Measurements from ENCODE around the gene HAT1. TPM values are rescaled to one million over a fixed set of nuclear protein-coding genes. Genes with fewer than 3 reads are reported as not detected.
"Not testable (repeated sequence)": the region's sequence is repeated elsewhere in the genome, so short reads cannot be mapped to it uniquely, and the experiment has no call there.

Gene HAT1
- total and polyA plus RNA-seq, 2 of the 4 experiments (the other 2 are of a cell fraction) = 24.4 to 42.1 TPM

DNA sequence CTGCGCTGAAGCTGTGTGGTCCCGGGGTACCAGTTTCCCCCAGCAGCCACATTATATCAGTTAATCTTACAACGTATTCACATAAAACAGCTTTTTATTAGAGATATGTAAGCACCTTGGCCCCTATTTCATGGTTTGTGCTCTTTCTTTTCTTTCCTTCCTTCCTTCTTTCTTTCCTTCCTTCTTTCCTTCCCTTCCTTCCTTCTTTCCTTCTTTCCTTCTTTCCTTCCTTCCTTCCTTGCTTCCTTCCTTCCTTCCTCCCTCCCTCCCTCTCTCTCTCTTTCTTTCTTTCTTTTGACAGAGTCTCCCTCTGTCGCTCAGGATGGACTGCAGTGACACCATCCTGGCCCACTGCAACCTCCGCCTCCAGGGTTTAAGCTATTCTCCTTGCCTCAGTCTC is 73.8 kb downstream of the HAT1 start:
- no peak overlapping the region for H3K14ac ChIP-seq (replicated peaks; ENCODE audit: low read depth, low read length)
- CTCF ChIA-PET = no interaction called here
- no peaks in the 10 kb centered on the region for H4K20me1 ChIP-seq (ENCODE audit: insufficient read depth, low read length)
- H4K8ac ChIP-seq (ENCODE audit: low read depth in 2 of 2, low read length in 2 of 2) = peak overlapping the region in 1 of 2 experiments; percentile 19; a peak in 2 of 4 replicates
- dilution Hi-C loops (cut with HindIII; ENCODE audit: low sequenced_read_pairs, unreplicated experiment) = no loop called here
- no peaks in the 10 kb centered on the region for H3K9me1 ChIP-seq (ENCODE audit: insufficient read depth, low read length)
- H3K27me3 ChIP-seq (ENCODE audit: control insufficient read depth, insufficient read depth, low read length) = no peaks in the 10 kb centered on the region
- 0 out of 2 replicates have a peak overlapping the region, but pooled peaks have one; percentile 45 for H3K23ac ChIP-seq (ENCODE audit: low read depth, low read length)
- no peaks in the 10 kb centered on the region for H3K36me3 ChIP-seq (ENCODE audit: control insufficient read depth, insufficient read depth, low read length)
- H2AK9ac ChIP-seq (replicated peaks; ENCODE audit: low read depth, low read length, poor library complexity) = no peak overlapping the region
- H3K9ac ChIP-seq (ENCODE audit: low read depth, low read length) = no peak overlapping the region
- H3K4me3 ChIP-seq (ENCODE audit: insufficient read depth, low read depth, low read length) = no peak overlapping the region
- no peak for ATAC-seq (ENCODE audit: low read depth)
- H2BK5ac ChIP-seq (ENCODE audit: low read depth, low read length, poor library complexity, severe bottlenecking) = no peak overlapping the region
- H3K18ac ChIP-seq (ENCODE audit: low read depth, low read length) = no peak overlapping the region
- no peak overlapping the region for H3K4me2 ChIP-seq (ENCODE audit: low read depth, low read length)
- H3K56ac ChIP-seq (ENCODE audit: extremely low read depth, insufficient read depth, low read length) = no peak overlapping the region
- H2AFZ ChIP-seq (replicated peaks; ENCODE audit: low read length, poor library complexity) = no peak overlapping the region
- H4K91ac ChIP-seq (ENCODE audit: insufficient read depth, low read depth, low read length) = no peak overlapping the region
- POLR2A ChIA-PET (ENCODE audit: unreplicated experiment) = no interaction called here
- intact Hi-C loops (cut with micrococcal nuclease) = loop anchor here (5.0 kb wide), 1 partner anchor 91 kb away; the partner anchor contains the start of gene DLX1
- DNase-seq = no peak
- TF ChIP-seq MXI1 (IDR thresholded peaks at IDR 0.05; ENCODE audit: borderline replicate concordance, low read depth, low read length) = no peak
- H3K27ac ChIP-seq (ENCODE audit: insufficient read depth, low read length) = 0 out of 2 replicates have a peak overlapping the region, but pooled peaks have one; percentile 8
- H4K5ac ChIP-seq (ENCODE audit: low read depth, low read length) = no peak overlapping the region
- WGBS, 2 experiments (ENCODE audit: extremely low coverage in 2 of 2, insufficient read length in 1 of 2) = 100% methylated on average over 2 of the region's 5 CpGs; no CpG with 5 or more reads in 1 of the 2 experiments
- no peak overlapping the region for H2AK5ac ChIP-seq (ENCODE audit: low read depth, low read length)
- no peak overlapping the region; the same call in 2 of the 3 replicates for H2BK15ac ChIP-seq (ENCODE audit: low read depth, low read length)
- peak overlapping the region; percentile 39; the same call in 1 of the 2 replicates for H2BK20ac ChIP-seq (ENCODE audit: low read depth, low read length)
- H3K79me1 ChIP-seq (ENCODE audit: low read depth in 1 of 2, low read length in 2 of 2) = peaks cover 0 to 11% of the 10 kb centered on the region in 2 experiments; a peak in 1 of 4 replicates
- in situ Hi-C loops (cut with MboI; ENCODE audit: low sequenced_read_pairs) = no loop called here
- BruUV-seq (replicated peaks) = no TSS peak
- H3K9me3 ChIP-seq (ENCODE audit: control insufficient read depth, insufficient read depth, low read length) = no peaks in the 10 kb centered on the region
- no peaks in the 10 kb centered on the region for H3K4me1 ChIP-seq (ENCODE audit: control insufficient read depth, insufficient read depth, low read length)
- H3K4ac ChIP-seq (ENCODE audit: low read depth, low read length) = no peak overlapping the region
- no peak overlapping the region for H2BK120ac ChIP-seq (ENCODE audit: low read depth, low read length)

DNA sequence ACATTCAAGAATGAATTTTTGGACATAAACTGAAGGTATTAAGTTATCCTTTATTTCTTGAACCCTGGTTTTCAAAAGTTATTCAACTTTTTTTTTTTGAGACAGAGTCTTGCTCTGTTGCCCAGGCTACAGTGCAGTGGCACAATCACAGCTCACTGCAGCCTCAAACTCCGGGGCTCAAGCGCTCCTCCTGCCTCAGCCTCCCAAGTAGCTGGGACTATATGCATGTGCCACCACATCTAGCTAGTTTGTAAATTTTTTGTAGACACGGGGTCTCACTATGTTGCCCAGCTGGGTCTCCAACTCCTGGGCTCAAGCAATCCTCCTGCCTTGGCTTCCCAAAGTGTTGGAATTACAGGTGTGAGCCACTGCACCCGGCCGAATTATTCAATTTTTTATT is 74.8 kb downstream of the HAT1 start:
- DNase-seq; H3K27ac ChIP-seq (ENCODE audit: insufficient read depth, low read length); H4K8ac ChIP-seq (ENCODE audit: low read depth in 2 of 2, low read length in 2 of 2); H3K9me1 ChIP-seq (ENCODE audit: insufficient read depth, low read length); H3K14ac ChIP-seq (replicated peaks; ENCODE audit: low read depth, low read length); POLR2A ChIA-PET (ENCODE audit: unreplicated experiment); H3K27me3 ChIP-seq (ENCODE audit: control insufficient read depth, insufficient read depth, low read length); dilution Hi-C loops (cut with HindIII; ENCODE audit: low sequenced_read_pairs, unreplicated experiment); H3K4me1 ChIP-seq (ENCODE audit: control insufficient read depth, insufficient read depth, low read length); H4K91ac ChIP-seq (ENCODE audit: insufficient read depth, low read depth, low read length); H2BK120ac ChIP-seq (ENCODE audit: low read depth, low read length); H2AFZ ChIP-seq (replicated peaks; ENCODE audit: low read length, poor library complexity); in situ Hi-C loops (cut with MboI; ENCODE audit: low sequenced_read_pairs); BruUV-seq (replicated peaks); H3K9me3 ChIP-seq (ENCODE audit: control insufficient read depth, insufficient read depth, low read length); ATAC-seq (ENCODE audit: low read depth); H3K4me3 ChIP-seq (ENCODE audit: insufficient read depth, low read depth, low read length); H3K9ac ChIP-seq (ENCODE audit: low read depth, low read length); H3K36me3 ChIP-seq (ENCODE audit: control insufficient read depth, insufficient read depth, low read length); H2BK5ac ChIP-seq (ENCODE audit: low read depth, low read length, poor library complexity, severe bottlenecking); H3K4me2 ChIP-seq (ENCODE audit: low read depth, low read length); H2AK5ac ChIP-seq (ENCODE audit: low read depth, low read length); H3K23ac ChIP-seq (ENCODE audit: low read depth, low read length); H3K18ac ChIP-seq (ENCODE audit: low read depth, low read length); H2BK15ac ChIP-seq (ENCODE audit: low read depth, low read length); H2BK20ac ChIP-seq (ENCODE audit: low read depth, low read length); H3K4ac ChIP-seq (ENCODE audit: low read depth, low read length); H4K20me1 ChIP-seq (ENCODE audit: insufficient read depth, low read length); H2AK9ac ChIP-seq (replicated peaks; ENCODE audit: low read depth, low read length, poor library complexity); H3K56ac ChIP-seq (ENCODE audit: extremely low read depth, insufficient read depth, low read length); H4K5ac ChIP-seq (ENCODE audit: low read depth, low read length); CTCF ChIA-PET: not testable (repeated sequence)
- peaks cover 0 to 15% of the 10 kb centered on the region in 2 experiments; a peak in 1 of 4 replicates for H3K79me1 ChIP-seq (ENCODE audit: low read depth in 1 of 2, low read length in 2 of 2)
- intact Hi-C loops (cut with micrococcal nuclease) = loop anchor here (5.0 kb wide), 1 partner anchor 90 kb away; the partner anchor contains the start of gene DLX1
- WGBS, 2 experiments (ENCODE audit: extremely low coverage in 2 of 2, insufficient read length in 1 of 2) = 100% methylated on average over 3 of the region's 5 CpGs; no CpG with 5 or more reads in 1 of the 2 experiments

All from IMR-90 (cell line).